Spleen (tissue), 7 donors: ENCODE measurements around the gene ZNF491.

Experiments
- CTCF ChIP-seq, 11 experiments: fragments of 200-600 bp in 7 of 11; fragments of 450-650 bp in 4 of 11; sonication (generic) in 4 of 11; IDR thresholded peaks in 8 of 11; conservative IDR thresholded peaks in 3 of 11; 1 replicate in 7 of 11; 2 replicates in 4 of 11; pipeline versions ENCODE4 v1.4.0 to v1.8.0; 2016 to 2021; ENCODE audit warnings: antibody characterized with exemption in 11 of 11, inconsistent platforms in 4 of 11, mild to moderate bottlenecking in 1 of 11
- POLR2AphosphoS5 ChIP-seq, 3 donors: sonication (generic); formaldehyde crosslinking; IDR thresholded peaks; one replicate each; pipeline ENCODE4 v1.5.1; 2017; ENCODE audit warnings: antibody characterized with exemption in 3 of 3
- donor health status: DM: no; HTN: no; CAD: no; lungs with moderate emphysema.
- donor health status: DM: no; HTN: no; CAD: no.
- donor health status: DM: no; HTN: no; CAD: no.

DNA sequence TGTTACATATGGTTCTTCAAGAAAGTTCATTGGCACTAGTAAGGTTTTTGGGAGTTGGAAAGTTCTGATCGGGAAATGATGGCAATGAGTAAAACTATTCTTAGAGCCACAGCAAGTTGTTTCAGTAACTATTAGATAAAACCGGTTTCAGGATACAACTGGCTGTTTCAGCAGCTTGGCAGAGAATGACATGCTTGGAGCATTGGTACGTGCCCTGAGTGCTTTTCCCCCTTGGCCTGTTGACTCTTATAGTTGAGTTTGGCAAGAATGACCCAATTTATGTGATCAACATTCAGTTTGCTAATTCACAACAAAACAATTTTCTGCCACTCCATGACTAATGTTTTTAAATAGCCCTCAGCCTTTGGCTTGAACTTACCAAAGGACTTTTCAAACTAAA, 10.8 kb upstream of the ZNF491 start:
- TF ChIP-seq CTCF (IDR thresholded peaks at IDR 0.05 in 8 of 11, conservative IDR thresholded peaks at IDR 0.05 in 3 of 11) = no peak
- no peak for TF ChIP-seq POLR2AphosphoS5 (IDR thresholded peaks at IDR 0.05)
